A549 treated with AZD9567 at 1 μM for 4 hours (cell line): ENCODE data around the gene HADHB. TPM values are rescaled to one million over a fixed set of nuclear protein-coding genes. Genes with fewer than 3 reads are reported as not detected.

Experiments used
- total RNA-seq: library from RNA; stranded (reverse); fragments of 200-300 nt; extraction: Qiagen RNA extraction; gene quantifications from 5 replicates; pipeline ENCODE4 v1.2.3, GENCODE V29; 2022; ENCODE audit not compliant: insufficient read depth

HADHB gene
- 88.5 to 105 TPM (median 102 TPM) in 5 replicates for total RNA-seq

GRCh38 chr2:26244309-26245230, at the start of gene HADHB, which contains the start of gene HADHA:
TSS of gene HADHB (plus strand) at chr2:26244939. CDS start at chr2:26254255, 9,316 bp downstream.
TSS of gene HADHA (minus strand) at chr2:26244632. CDS start at chr2:26244596, 36 bp downstream.

Other genes with a start within 250 kb of the HADHB start
- 231 to 370 TPM (median 247 TPM) in 5 replicates for gene RAB10, start 210.9 kb upstream of the HADHB start, total RNA-seq
- 3.7 to 7.5 TPM (median 7.2 TPM) in 5 replicates for gene GAREM2, start 71.9 kb upstream of the HADHB start, total RNA-seq
- gene HADHA, start 307 bp upstream of the HADHB start, total RNA-seq: 120 to 140 TPM (median 123 TPM) in 5 replicates
- gene SELENOI, start 101.2 kb downstream of the HADHB start, total RNA-seq: 14.9 to 21.4 TPM (median 19.2 TPM) in 5 replicates
- gene ADGRF3, start 101.8 kb downstream of the HADHB start, total RNA-seq: 0.03 to 0.15 TPM (median 0.08 TPM) in 4 of 5 replicates, not detected in the other
- 0.05 to 0.45 TPM (median 0.19 TPM) in 4 of 5 replicates, not detected in the other for gene DRC1, start 157.0 kb downstream of the HADHB start, total RNA-seq
- gene OTOF, start 233.2 kb downstream of the HADHB start, total RNA-seq: 0.07 to 0.14 TPM (median 0.10 TPM) in 4 of 5 replicates, not detected in the other